Hematopoietic multipotent progenitor cell treated with erythropoietin and hydrocortisone succinate and interleukin-3 and kit ligand, for 15 days (in vitro differentiated cells): Measurements from ENCODE around the gene SVOP.
"Not testable (repeated sequence)": the region's sequence is repeated elsewhere in the genome, so short reads cannot be mapped to it uniquely, and the experiment has no call there.

Experiments
- DNase-seq: peaks from one replicate; pipeline ENCODE4 v3.0.0-alpha.2; 2015; ENCODE audit warnings: low spot score

The SVOP gene

DNA sequence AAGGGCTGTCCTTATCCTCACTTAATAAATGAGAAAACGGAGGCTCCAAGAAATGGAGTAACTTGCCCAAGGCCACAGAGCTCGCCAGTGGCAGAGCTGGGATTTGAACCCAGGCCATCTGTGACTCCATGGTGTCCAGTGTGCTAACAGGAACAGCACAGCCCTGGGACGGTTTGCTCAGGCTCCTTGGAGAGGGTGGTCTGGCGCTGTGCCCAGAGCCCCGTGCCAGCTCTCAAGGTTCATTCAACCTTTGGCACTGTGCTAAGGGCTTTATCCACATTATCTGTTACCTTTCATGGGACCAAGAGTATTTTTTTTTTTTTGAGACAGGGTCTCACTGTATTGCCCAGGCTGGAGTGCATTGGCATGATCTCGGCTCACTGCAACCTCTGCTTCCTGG lies 132.8 kb downstream of the SVOP start:
- no peak for DNase-seq

DNA sequence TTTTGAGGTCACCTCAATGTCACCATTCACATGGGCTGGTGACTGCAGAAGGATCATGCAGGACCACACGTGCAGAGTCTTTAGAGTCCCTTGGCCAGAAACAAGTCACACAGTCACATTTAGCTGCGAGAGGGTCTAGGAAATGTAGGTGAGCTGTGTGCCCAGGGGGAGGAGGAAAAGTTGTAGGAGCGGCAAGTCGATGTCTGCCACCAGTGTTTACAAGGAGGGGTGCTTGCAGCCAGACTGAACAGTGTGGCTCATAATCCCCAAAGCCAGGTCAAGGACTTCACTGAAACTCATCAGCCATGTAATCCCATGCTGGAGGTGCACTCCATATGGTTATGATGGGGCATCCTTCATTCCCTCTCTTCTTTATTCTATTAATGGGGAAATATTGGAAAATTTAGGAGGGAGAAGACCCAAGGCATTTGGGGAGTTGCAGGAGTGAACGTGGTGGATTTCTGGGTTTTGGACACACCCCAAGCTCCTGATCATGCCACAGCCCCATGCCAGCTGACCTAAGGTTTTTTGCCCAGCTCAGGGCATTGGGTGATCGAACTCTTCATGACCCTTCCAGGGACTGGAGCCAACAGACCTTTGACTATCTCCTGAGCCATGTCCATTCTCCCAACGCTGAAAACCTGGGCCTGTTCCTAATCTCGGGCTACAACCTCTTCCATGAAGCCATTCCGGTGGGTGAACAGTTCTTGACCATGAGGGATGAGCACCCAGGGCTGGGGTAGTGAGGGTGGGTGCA lies 133.8 kb downstream of the SVOP start:
- no peak for DNase-seq

DNA sequence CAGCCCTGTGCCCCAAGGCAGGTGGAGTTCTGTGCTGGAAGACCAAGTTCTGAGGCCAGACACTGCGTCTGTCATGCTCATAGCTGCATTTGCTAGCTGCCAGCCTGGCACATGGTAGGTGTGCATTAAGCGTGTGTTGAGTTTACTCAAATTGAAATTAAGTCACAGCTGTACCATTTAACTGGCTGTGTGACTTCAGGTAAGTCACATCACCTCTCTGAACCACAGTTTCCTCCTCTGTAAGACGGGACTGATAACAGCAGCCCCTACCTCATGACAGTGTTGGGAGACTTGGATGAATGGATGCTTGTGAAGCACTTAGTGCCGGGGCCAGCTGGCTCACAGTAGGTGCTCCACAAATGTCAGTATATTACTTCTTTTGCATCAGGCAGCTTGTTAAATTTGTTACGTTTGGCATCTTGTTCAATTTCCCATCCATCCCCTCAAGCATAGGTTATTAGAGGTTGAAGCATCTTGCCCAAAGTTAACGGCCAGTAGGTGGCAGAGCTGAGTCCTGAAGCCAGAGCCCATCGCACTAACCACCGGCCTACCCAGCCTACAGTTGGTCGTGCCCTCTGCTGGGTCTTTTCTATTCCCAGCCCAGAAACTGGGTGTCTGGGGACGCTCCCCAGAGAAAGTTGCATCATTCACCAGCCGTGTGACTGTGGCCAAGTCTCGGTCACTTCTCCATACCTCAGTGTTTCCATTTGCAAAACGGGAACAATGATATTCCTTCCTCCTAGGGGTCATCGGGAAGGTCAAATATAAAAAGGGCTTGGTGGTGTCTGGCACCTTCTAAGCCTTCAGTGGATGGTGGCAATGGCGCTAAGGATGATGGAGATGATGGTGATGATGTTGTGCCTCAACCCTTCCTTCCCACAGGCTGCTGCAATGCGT lies 136.5 kb downstream of the SVOP start:
- peak; percentile 57 for DNase-seq

DNA sequence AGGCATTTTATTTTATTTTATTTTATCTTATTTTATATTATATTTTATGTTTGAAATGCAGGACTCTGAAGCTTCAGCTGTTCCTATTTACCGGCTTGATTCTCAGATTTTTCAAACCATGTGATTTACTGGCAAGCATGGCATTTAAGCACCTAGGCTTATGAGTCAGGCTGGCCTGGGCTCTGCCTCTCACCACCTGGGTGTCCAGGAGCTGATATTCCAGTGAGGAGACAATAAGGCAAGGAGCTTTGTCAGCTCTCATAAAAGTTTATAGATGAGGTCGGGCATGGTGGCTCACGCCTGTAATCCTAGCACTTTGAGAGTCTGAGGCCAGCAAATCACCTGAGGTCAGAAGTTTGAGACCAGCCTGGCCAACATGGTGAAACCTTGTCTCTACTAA lies 138.9 kb downstream of the SVOP start:
- DNase-seq = no peak

DNA sequence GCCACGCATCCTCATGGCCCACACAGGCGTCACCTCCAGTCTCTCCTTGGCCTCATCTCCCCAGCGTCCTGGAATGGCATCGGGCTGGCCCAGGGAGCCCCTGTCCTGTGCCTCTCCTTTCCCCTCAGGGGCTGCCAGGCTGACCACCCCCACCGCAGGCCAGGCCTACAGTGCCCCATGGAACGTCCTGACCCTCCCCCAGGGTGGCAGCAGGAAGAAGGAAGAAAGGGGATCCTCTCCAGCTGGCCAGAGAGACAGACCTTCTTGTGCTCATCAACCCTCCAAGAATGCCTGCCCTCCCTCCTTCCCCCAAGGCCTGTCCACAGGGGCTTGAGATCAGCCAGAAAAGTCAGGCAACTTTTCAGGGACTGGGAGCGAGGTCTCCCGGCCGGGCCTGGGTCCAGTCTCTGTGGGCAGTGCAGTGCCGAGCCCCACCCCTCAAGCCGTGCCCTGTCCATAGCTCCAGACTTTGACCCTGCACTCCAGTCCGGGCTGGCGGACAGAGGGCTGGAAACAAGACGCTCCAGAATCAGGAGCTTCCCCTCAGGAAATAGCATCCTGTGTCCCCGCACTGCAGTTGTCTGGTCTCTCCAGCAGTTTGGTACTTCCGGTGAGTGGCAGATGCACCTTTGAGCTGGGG lies 141.1 kb downstream of the SVOP start, which contains the start of gene DAO:
DAO (plus strand) TSS at position 478 of the 640 bp plus-strand sequence. CDS start 4,915 bp downstream, outside the sequence.
- DNase-seq = no peak

DNA sequence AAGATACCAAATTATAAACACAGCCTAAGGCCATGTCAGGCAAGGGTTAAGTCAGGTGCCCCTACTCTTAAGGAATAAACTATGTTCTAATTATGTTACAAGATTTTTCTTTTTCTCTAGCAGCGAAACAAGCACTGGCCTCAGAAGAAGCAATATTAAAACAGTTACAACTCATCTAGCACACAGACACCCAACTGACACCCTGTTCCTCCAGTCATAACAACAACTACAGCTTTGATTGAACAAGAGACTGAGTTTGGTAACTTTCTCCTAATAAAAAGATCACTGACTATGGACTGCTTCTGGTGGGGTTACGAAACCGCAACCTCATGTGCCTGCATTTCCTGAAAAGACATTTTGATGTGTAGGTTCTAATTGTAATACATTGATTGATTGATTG lies 144.3 kb downstream of the SVOP start:
- DNase-seq = no peak

DNA sequence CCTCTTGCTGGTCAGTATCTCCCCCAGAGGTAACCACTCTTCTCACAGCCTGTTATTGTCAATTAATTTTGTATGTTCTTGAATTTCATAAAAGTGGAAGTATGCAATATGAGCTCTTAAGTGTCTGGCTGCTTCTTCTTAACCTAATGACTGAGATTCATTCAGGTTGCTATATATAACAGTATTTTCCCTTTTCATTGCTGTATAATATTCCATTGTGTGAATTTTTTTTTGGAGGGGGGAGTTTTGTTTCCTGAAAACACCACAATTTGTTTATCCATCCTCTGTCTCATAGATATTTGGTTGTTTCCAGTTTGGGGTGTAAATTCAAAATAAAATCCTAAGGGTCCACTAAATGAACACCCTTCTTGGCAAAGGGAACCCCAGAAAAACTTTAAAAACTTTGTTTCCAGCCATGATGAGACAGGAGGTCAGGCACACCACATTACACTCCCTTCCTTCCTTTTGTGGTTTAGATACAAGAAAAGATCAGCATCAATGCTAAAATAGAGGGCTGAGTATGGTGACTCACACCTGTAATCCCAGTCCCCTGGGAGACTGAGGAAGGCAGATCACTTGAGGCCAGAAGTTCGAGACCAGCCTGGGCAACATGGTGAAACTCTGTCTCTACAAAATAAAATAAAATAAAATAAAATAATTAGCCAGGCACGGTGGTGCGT lies 145.0 kb downstream of the SVOP start:
- DNase-seq = no peak

DNA sequence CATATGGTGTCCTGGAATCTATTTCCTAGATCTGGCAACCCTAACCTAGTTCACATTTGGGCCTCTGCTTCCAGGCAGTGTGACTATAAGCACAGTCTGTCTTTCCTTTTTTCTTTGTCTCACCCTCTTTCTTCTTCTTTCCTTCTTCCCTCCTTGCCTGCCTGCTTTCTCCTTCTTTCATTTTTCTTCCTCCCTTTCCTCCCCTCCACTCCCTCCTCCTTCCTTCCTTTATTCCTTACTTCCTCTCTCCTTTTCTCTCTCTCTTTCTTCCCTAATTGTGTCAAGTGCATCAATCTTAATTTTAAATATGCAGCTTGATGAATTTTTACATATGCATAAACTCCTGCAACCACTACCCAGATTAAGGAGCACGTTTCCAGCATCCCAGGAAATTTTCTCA lies 145.6 kb downstream of the SVOP start:
- DNase-seq = no peak

DNA sequence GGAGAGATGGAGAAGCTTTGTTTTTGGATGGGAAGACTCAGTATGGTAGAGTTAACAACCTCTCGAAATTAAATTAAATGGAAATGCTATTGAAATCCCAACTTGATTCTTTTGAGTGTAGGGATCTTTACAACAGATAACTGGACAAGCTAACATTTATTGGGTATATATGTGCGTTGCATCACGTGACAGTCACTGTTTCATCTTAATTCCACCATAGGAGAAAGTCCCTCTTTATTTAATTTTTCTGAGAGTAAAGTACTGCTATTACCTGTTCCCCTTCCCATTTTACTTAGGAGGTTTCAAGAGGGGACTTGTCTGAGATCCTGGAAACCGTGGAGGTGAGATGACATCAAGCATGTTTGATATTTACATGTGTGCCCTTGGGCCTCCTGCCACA lies 152.1 kb downstream of the SVOP start:
- DNase-seq = no peak

DNA sequence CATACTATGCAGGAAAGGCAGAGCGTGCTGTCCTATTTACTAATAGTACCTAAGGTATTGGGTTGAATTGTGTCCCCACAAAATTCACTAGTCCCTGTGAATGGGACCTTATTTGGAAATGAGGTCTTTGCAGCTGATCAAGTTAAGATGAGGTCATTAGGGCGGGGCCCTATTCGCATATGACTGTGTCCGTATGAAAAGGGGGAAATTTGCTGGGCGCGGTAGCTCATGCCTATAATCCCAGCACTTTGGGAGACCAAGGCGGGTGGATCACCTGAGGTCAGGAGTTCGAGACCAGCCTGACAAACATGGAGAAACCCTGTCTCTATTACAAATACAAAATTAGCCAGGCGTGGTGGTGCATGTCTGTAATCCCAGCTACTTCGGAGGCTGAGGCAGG lies 154.8 kb downstream of the SVOP start:
- DNase-seq = not testable (repeated sequence)

DNA sequence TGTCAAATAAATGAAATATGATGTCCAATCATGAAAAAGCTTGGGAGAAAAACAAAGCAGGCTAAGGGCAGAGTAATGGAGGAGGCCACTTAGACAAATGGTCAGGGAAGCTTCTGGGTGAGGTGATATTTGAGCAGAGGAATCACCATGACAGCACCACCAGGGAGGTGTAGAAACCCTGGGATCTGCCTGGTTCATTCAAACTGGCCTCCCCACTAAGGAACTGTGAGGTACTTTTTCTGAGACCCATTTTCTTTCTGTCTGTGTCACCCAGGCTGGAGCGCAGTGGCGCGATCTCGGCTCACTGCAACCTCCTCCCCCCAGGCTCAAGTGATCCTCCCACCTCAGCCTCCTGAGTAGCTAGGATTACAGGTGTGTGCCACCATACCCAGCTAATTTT lies 155.7 kb downstream of the SVOP start:
- no peak for DNase-seq

DNA sequence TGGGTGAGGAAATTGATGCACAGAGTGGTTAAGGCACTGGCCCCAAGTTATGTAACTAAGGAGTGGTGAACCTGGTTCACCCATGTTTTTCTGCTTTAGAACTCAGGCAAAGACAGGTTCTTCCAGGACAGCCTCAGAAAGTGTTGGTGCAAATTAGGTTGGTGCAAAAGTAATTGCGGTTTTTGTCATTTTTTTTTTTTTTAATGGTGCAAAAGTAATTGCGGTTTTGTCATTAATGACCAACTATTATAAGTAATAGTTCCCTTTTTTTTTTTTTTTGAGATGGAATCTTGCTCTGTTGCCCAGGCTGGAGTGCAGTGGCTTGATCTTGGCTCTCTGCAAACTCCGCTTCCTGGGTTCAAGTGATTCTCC lies 158.3 kb downstream of the SVOP start:
- DNase-seq = no peak

DNA sequence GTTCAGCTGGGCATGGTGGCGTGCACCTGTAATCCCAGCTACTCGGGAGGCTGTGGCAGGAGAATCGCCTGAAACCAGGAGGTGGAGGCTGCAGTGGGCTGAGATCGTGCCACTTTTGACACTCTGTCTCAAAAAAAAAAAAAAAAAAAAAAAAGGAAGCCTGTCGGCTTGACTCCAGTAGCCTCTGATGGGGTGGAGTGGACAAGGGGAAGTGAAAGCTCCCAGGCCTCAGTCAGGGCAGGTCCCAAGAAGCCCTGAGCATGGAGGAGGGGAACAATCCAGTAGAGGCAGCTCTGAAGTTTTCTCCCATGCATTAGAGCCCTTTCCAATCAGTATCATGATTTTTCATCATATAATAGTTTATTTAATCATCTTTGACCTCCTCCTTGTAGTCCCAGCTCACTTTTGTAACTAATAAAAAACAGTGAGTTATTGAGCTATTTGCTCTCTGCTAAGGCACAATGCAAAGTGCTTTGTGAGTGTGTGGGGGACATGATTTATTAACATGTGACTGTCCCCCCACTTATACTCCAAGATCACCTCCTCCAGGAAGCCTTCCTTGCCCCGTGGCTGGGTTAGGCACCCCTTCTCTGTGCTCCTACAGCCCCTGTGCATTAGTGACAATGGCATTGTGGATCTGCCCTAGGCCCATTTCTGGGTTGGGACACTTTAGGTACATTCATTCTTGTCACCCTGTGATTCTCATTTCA lies 158.8 kb downstream of the SVOP start:
- DNase-seq = no peak

DNA sequence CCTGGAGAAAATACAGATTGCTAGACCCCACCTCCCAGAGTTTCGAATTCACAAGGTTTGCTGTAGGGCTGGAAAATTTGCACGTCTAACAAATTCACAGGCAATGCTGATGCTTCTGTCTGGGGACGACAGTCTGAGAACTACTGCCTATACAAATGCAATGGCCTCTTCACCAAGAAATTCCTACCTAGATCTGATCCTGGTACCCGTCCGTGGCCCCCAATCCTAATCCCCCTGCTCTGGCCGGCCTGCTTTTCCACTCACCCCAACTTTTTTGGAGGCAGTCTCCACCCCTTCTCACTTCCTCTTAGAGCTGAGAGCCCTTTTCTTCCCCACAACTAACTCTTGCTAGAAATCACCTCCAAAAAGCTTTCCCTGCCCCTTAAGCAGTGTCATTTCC lies 160.4 kb downstream of the SVOP start:
- DNase-seq = no peak

DNA sequence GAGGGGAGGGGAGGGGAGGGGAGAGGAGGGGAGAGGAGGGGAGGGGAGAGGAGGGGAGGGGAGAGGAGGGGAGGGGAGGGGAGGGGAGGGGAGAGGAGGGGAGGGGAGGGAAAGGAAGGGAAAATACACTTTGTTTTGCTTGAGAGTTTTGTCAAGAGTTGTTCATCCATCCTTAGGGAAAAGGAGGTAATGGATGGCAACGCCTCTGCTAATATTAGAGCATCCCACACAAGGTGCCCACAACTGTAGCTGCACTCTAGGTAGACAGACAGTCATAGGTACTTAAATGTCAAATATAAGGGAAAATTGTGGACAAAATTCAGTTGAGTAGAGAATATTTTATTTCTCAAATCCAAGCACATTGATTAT lies 161.0 kb downstream of the SVOP start:
- DNase-seq = no peak

DNA sequence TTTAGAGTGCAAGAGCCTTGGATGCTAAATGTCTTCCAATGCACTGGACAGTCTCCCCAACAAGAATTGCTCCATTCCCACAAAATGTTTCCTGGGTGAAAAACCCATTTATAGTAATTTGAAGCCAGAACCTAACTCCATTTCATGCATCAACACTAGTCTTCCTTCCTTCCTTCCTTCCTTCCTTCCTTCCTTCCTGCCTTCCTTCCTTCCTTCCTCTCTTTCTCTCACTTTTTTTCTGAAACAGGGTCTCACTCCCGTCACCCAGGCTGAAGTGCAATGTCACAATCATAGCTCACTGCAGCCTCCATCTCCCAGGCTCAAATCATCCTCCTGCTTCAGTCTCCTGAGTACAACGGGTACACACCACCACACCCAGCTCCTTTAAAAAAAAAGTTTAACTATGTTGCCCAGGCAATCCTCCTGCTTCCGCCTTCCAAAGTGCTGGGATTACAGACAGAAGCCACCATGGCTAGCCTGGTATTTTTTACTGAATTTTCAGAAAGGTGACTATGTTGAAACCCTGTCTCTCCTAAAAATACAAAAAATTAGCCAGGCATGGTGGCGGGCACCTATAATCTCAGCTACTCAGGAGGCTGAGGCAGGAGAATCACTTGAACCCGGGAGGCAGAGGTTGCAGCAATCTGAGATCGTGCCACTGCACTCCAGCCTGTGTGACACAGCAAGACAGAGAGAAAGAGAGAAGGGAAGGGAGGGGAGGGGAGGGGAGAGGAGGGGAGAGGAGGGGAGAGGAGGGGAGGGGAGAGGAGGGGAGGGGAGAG lies 161.5 kb downstream of the SVOP start:
- DNase-seq = not testable (repeated sequence)

DNA sequence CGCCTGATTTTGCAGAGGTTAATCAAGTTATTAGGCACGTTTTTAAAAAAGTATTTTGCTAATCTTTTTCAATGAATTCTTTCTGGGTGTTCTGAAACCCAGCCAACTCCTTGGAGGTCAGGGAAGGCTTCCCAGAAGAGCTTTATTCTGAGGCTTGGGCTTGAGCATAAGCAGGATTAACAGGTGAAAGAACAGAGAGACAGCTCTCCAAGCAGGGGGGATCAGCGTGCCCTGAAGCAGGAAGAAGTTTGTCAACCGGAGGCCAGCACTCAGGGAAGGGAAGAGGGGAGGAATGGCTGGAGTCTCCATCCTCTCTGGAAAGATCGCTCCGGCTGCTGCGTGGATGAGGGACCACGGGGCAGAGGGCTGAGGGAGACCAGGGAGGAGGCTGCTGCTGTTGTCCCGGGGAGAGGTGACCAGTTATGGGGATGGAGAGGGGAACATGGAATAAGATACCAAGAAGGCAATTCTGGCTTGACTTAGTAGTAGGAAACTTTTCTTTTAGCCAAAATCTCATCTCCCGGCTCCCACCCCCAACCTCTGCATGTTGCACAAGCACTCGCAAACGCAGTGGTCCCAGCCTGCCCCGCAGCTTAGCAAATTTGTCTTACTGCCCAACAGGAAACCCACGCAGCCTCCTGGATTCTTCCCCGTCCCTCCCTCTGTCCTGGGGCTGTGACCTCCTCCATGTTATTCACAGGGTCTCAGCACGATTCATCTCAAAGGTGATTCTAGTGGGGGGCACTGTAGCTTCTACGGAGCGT lies 162.4 kb downstream of the SVOP start:
- no peak for DNase-seq
